HG03175 (cell line): ENCODE data around the gene OPCML.

Experiments
- ATAC-seq: cut with Tn5 transposase; IDR thresholded peaks from one replicate; pipeline ENCODE4 v1.9.1; 2021; ENCODE audit warnings: mild to moderate bottlenecking, moderate library complexity; ENCODE audit not compliant: unreplicated experiment

OPCML gene

DNA sequence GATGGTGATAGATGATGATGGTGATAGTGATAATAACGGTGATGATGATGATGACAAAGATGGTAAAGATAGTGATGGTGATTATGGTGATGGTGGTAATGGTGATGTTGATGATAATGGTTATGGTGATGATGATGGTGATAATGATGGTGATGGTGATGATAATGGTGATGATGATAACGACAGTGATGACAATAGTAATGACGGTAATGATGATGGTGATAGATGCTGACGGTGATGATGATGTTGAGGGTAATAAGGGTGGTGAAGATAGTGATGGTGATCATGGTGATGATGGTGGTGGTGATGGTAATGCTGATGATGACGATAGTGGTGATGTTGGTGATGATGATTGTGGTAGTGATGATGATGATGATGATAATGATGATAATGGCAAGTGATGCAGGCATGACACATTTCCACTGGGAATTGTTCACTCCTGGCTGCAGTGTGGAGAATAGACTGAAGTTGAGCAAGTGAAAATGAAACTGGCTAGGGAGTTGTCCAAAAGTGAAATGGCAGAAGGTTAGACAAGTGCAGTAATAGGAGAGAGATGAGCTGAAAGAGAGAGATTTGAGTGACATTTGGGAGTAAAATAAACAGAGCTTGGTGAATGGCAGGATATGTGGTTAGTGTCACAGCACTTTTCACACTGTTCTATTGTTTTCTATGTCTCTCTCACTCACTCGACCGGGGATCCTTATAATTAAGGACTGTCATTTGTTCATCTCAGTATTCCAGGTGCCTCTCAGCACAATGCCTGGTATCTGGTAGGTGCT lies 992.5 kb downstream of the OPCML start:
- no peak for ATAC-seq

DNA sequence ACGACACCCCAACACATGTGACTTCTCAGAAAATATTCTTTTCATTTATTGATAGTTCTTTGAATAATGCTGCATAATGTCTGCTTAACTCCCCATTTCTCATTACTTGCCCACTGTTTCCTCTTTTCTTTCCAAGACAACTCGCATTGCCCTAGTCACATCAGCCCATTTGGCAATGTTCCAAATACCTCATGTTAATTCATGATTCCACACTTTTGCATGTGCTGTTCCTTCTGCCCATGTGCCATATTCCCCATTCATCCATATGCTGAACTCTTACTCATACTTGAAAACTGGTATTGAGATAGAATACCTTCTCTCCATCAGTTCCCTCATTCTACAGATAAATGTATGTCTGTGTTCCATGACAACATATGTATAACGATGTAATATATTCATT lies 993.7 kb downstream of the OPCML start:
- no peak for ATAC-seq

DNA sequence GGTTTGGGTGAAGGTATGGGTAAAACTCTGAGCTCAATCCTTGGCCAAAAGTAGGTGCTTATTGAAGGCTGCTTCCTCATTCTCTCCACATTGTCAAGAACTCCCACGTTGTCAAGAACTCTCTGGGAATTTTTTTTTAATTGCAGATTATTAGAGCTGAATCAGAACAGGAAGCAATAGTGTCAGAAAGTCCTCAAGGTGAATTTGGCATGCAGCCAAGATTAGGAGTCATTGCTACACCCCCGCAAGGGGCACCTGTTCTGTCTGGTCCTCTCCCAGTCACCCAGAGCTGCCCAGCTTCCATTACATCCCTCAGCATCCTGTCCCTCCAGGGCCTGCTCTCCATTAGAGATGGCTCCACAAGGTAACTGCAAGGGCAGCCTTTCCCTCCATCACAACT lies 996.5 kb downstream of the OPCML start:
- no peak for ATAC-seq

DNA sequence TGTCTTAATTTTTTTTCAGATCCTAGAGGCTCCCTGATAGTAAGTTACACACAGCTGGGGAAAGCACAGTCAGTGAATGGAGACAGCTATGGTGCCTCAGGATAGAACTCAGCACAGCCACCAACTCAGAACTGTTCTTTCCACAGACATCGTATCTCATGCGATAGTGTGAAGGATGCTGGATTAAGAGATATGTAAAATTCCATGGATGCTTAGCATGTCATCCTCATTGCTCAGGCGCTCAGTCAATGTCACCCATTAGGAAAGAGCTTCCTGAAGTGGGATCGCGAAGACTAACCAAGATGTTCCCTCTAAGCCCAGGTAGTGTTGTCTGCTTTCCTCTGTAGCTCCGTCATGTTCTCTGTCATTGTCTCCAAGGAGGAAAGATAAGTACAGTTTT lies 1000.4 kb downstream of the OPCML start:
- ATAC-seq = no peak

DNA sequence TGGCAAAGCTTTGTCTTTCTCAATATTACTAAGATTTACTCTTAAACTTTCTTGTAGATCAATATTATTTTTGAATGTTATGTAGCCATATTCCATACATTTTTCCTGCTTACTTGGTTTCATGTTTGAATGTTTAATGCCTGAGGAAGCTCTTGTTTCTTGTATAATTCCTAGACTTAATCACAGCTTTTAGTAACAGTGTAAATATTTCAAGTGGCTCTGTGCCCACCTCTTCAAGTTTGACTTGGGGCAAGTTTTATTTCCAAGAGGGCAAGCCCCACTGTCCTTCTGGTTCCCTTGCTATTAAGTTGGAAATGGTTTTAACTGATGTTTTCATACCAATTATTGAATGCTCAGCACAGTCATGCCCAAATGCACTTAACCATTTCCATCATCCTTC lies 1004.1 kb downstream of the OPCML start:
- no peak for ATAC-seq

DNA sequence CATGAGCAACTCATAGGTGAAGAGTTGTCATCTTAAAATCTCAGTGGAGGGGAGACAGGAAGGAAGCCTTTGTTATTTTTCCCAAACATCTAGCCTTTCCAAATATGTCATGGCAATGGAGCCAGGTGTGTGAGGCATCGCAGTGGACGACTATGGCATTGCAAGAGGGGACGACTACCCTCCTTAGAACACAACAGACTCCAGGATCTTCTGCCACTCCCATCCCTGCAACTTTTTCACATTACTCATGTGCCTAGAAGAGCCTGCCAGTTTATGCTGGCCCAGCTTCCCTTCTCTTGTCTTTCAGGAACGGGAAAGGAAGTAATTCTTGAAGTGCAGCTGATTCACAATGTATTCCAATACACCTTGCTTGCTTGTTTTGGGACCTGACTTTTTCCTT lies 1008.4 kb downstream of the OPCML start:
- no peak for ATAC-seq

DNA sequence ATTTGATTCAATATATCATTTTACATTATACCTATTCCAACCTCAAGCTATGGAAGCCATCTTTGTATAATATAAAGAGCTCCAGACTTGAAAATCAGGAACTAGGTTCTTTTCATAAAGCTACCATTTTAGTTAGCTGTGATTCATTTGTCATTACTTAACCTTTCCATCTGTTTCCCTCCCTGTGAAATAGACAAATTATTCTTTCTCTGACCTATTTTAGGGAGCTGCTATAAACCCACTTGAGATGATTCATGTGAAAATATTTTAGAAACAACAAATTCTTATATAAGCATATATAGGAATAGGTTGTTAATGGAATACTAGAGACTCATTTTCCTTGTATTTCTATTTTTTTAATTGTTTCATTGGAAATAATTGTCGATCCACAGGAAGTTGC lies 1012.1 kb downstream of the OPCML start:
- no peak for ATAC-seq

DNA sequence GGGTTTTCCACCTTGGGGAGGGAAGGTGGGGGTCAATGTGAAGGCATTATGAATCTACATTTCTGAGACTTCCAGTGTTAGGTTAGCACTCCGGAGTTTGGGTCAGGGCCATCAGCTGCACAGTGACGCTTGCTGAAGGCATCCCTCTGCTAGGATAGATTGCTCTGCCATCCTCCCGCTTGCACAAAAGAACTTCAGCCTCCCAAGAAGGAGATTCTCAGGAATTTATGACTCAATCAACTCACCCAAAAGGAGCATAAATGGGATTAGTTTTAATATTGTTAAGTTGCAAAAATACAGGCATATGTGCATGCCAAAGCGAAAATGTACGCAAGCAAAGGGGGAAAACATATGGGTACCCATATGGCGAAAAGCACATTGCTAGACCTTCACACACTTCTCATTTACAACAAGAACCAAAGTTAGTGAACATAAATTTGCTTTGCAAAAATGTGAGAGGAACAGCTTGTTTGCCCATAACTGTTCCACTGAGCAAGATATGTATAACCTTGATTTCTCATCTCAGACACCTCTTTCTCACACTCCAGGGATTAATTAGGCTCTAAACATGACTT lies 1013.0 kb downstream of the OPCML start:
- ATAC-seq = no peak

DNA sequence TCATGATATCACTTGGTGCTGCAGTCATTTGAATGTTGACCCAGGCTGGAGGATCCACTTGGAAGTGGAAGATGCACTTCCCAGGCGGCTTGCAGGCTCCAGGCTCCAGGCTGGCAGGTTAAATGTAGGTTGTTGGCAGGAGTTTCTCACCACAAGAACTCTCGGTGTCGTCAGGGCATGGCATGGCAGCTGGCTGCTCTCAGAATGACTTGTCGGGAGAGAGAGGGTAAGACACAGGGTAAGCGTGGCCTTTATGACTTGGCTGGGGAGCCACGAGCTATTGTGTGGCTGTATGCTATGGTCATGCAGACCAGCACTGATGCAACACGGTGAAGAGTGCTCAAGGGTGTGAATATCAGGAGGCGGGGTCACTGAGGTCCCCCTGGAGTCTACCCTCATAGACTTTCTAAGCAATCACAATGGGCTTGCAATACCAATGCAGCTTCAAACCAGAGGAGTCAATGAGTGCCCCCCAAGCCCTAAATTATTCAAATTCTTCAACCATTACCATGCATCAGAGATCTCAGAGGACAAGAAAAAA lies 1027.7 kb downstream of the OPCML start:
- no peak for ATAC-seq

DNA sequence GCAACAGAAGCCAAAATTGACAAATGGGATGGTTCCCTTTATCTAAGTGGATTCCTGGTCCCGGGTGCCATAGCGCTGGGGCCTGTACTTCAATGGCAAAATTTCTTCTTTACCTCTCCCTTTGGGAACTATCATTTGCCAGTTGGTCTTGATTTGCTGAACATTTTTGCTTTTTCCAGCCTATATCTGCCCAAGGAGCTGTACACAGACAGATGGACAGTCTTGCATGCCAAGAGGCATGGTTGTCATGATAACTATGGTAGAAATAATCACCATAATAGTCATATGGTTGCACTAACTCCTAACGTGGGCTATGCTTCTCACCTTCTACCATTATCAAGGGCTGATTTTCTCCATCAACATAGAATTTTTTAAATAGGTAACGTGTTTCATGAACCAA lies 1030.9 kb downstream of the OPCML start:
- no peak for ATAC-seq

DNA sequence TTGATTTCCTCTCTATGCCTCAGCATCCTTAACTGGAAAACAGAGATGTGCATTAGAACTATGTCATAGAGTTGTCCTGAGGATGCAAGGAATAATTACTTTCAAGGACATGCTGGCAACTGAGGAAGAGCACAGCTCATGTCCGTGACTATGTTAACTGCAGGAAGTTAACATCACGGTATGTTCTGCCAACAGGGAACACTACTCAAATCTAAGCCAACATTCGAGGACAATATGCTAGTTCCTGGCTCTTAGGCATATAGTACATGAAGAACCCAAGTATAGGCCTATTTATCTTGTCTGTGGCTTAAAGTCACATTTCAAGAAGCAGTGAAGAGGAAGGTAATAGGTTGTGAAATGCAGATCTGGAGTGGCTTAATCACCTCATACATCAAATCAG lies 1032.6 kb downstream of the OPCML start:
- no peak for ATAC-seq

DNA sequence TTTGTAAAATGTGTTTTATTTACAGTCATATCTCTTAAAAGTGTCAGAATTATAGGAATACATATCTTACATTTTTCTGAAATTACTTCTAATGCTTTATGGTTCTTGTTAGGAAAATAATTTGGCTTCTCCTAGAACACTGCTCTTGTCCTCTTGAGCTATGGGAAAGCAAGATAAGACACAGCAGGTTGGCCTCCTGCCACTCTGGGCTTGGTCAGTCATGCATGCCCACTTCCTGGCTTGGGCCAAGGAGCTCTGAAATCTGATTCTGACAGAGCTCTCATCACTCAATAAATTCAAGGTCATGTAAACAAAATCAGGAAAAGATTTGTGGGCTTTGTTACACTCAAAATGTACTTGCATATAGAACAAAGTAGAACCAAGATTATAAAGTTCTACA lies 1036.0 kb downstream of the OPCML start:
- ATAC-seq = no peak

DNA sequence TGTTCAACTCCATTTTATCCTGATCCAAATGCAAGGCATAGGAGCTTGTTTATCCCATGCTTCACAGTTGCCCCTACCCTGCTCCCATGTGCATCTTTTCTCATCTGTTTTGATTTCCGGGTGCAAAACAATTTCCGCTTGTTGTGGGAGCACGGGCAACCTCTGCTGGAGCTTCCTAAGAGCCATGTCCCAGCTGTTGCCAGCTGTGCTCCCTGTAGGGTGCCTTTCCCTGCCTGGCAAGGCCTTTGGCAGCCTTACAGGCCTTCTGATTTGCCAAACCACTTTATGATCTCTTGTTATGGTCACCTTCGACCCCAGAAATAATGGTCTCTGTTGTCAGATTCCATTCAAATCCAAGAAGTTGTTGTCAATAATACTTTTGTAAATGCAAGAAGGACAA lies 1038.5 kb downstream of the OPCML start:
- ATAC-seq = no peak

DNA sequence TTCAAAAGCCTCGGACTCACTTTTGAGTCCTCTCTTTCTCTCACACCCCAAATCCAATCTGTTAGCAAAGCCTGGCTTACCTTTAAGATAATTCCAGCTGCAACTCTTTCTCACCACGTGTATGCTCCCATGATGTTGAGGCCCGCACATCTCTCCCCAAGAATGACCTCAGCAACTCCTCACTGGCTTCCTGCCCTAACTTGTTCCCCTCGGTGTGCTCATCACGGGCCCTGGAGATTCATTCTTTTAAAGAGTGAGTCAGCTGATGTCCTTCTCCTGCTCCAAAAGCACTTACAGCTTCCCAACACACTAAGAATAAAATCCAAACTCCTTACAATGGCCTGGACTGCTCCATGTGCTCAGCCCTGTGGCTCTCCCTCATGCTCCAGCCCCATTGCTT lies 1041.3 kb downstream of the OPCML start:
- ATAC-seq = no peak

DNA sequence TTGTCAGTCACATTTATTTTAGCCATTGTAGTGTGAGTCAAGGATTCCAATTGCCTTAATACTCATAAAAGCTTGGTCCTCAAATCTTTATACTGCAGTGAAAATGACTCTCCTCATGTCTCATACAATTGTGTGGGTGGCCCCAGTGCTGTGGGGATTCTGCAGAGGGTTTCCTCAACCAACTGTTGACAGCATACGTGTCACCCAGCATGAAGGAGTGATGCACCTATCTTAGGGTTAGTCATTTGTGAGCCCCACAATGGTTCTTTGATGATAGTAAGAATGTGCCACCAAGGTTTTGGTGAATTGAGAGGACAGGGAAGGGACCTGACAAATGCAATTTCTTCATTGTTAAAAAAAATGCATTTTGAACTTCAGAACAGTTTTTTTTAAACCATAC lies 1046.2 kb downstream of the OPCML start:
- ATAC-seq = no peak

DNA sequence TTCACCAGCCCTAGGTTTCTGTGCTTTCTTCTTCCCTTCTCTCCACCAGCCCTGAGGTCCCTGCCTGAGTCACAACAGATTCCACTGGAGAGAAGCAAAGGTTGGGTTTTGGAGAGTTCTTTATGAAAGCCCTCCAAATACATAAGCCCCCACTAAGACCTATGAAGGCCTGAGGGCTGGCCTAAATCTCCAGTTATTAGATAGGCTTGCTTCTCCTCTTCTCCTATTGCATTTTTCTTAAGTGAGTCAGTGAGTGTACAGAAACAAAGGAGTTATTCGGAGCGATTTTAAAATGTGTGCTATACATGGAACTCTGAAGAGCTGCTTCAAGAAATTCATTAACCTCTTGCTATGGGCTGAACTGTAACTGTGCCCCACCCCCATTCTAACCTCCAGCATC lies 1057.3 kb downstream of the OPCML start:
- no peak for ATAC-seq

DNA sequence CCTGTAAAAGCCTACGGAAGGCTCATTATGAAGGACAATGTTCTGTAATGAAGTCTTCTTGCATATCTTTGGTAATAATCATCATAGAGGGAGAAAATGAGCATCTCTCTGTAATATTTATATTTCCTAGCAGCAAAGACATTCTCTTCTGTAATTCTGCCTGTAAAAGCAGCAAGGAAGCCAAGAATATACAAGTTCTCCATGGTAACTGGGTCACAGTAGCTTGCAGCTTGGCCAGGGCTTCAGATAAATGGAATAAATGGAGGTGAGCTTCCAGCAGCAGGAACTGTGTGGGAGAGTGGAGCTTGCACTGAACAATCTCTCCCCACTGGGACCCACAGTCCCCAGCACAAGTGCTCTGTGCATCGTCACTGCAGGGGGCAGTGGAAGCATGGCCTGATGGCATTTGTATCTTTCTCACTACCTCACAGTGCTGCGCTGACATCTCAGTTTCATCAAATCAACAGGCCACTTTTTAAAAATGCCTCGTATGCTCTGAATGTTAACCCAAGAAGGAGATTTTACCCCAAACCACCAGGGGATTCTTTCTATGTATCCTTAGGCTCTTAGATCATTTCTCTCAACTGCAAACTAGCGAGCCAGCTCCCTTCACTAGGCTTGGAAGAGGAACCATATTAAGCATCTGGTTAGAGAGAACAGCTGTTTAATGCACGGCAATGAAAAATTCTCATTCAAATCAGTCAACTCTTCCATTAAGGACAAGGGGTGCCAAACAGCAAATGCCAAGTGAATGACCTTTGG lies 1059.7 kb downstream of the OPCML start:
- ATAC-seq = no peak

DNA sequence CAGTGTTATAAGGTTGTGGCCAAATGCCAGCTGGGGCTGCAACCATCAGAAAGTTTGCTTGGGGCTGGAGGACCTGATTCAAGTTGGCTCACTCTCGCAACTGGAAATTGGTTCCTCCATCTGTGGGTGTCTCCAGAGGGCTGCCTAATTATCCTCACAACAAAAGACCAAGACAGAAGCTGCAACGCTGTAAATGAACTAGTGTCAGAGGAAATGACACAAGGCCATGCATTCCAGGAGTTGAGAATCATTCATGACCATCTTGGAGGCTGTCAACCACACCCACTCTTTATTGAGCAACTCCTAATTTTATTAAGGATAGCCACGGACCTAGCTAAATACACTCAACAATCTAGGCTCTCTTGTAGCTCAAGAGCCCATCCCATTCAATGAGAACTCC lies 1060.8 kb downstream of the OPCML start:
- no peak for ATAC-seq

DNA sequence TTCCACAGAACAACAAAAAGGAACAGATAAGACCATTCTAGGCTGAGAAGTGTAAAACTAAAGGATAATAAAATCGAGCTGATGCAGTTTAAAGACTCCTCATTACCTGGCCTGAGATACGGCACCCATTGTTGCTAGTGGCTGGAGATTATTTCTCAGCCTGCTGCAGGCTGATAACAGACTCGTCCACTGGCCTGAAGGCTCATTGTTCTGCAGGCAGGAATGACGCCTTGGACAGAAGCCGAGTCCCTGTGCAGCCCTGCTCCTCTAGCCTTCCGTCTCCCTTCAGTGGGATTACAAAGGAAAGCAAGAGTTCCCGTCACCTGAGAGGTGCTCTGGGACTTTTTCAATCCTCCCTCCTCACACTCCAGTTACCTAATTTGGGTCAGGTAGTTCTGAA lies 1065.3 kb downstream of the OPCML start:
- no peak for ATAC-seq

DNA sequence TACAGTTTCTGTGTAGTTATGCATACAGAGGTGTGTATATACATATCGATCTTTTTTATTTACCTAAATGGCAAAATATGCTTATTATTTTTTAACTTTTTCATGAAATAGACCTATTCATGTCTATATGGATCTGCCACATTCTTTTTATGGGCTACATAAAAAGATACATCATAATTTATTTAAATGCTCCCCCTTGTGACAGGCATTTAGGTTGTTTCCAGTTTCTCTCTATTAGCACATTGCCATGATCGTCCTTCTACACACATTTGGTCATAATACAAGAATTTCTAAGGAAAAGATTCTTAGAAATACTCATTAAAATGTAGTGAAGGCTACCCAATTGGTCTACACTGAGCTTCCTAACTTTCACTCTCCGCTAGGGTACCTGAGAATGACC lies 1067.4 kb downstream of the OPCML start:
- no peak for ATAC-seq

DNA sequence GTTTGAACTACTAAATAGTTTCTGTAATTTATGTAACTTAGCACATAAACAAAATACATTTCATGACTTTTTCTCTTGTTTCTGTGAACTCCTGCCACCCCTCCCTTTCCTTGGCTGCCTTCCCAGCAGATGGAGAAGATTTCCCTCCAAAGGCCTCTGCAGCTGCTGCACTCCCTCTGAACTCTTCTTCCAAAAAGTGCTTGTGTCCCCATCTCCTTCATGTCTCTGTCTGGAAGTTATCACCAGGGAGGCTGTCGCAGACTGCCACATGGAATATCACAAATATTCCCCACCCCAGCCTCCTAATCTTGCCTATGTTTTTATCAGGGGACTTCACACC lies 1068.3 kb downstream of the OPCML start:
- ATAC-seq = no peak
